H1 (cell line): ENCODE data around the gene ASCC1. TPM values are rescaled to one million over a fixed set of nuclear protein-coding genes. Genes with fewer than 3 reads are reported as not detected.

Experiments
- CTCF ChIA-PET: fragments of 300-600 bp; sonication (Branson Sonifier 250); formaldehyde crosslinking; loops from one replicate; lab custom pipeline; 2021; ENCODE audit not compliant: partially characterized antibody; lab: Charles Lee
- POLR2A ChIA-PET: fragments of 300-600 bp; sonication (Branson Sonifier 250); formaldehyde crosslinking; loops from one replicate; lab custom pipeline; 2021; ENCODE audit warnings: inconsistent platforms; ENCODE audit not compliant: partially characterized antibody; lab: Charles Lee
- DNase-seq, 2 experiments: peaks; one replicate each; pipeline versions ENCODE4 v3.0.0 to v3.0.0-alpha.2; 2010 to 2022; ENCODE audit warnings: low spot score in 2 of 2, low read depth in 1 of 2, mixed read lengths in 1 of 2
- FAIRE-seq: peaks from 2 replicates; lab custom pipeline; 2011; peaks lifted over from hg19 to GRCh38; lab: Jason Lieb, UNC
- H2AFZ ChIP-seq: 2 replicates; pipeline ENCODE4 v1.8.1; 2012; ENCODE audit warnings: low read length, inconsistent platforms
- H2AK5ac ChIP-seq: 2 replicates; pipeline ENCODE4 v1.6.1; 2013; ENCODE audit warnings: low read depth, low read length
- H2BK120ac ChIP-seq: replicated peaks from 2 replicates; pipeline ENCODE3; 2013; ENCODE audit warnings: low read depth, low read length, inconsistent platforms
- H2BK12ac ChIP-seq: 2 replicates; pipeline ENCODE4 v1.6.1; 2013; ENCODE audit warnings: low read depth, low read length
- H2BK15ac ChIP-seq: 2 replicates; pipeline ENCODE4 v1.6.1; 2013; ENCODE audit warnings: low read length
- H2BK20ac ChIP-seq: 2 replicates; pipeline ENCODE4 v1.6.1; 2013; ENCODE audit warnings: low read length
- H2BK5ac ChIP-seq: 2 replicates; pipeline ENCODE4 v1.6.1; 2013; ENCODE audit warnings: low read depth, low read length
- H3K14ac ChIP-seq: 2 replicates; pipeline ENCODE4 v1.6.1; 2013; ENCODE audit warnings: inconsistent platforms; ENCODE audit not compliant: insufficient read length
- H3K18ac ChIP-seq: 2 replicates; pipeline ENCODE4 v1.6.1; 2013; ENCODE audit warnings: low read length; ENCODE audit errors: extremely low read depth
- H3K23ac ChIP-seq: 2 replicates; pipeline ENCODE4 v1.6.1; 2013; ENCODE audit warnings: inconsistent platforms; ENCODE audit not compliant: insufficient read length
- H3K23me2 ChIP-seq: 2 replicates; pipeline ENCODE4 v1.6.1; 2013; ENCODE audit warnings: low read depth, low read length
- H3K27ac ChIP-seq: 2 replicates; pipeline ENCODE4 v1.6.1; 2011; ENCODE audit warnings: low read depth, low read length, inconsistent platforms
- H3K27me3 ChIP-seq, 4 experiments: replicated peaks in 1 of 4; 1 replicate in 1 of 4; 2 replicates in 3 of 4; pipeline versions ENCODE4 v1.6.1 to v1.8.1; 2011 to 2013; ENCODE audit warnings: low read length in 3 of 4, mild to moderate bottlenecking in 3 of 4, inconsistent platforms in 2 of 4, mixed read lengths in 2 of 4, moderate library complexity in 1 of 4; ENCODE audit not compliant: control insufficient read depth in 3 of 4, insufficient read depth in 3 of 4; ENCODE audit errors: extremely low read depth in 1 of 4
- H3K36me3 ChIP-seq, 4 experiments: 2 replicates each; pipeline versions ENCODE4 v1.6.1 to v1.8.1; 2011 to 2013; ENCODE audit warnings: mild to moderate bottlenecking in 4 of 4, low read length in 3 of 4, moderate library complexity in 2 of 4, control low read depth in 1 of 4, inconsistent platforms in 1 of 4; ENCODE audit not compliant: insufficient read depth in 4 of 4, control insufficient read depth in 2 of 4
- H3K4ac ChIP-seq: replicated peaks from 2 replicates; pipeline ENCODE3; 2013; ENCODE audit warnings: low read length, low read depth, mixed read lengths, inconsistent platforms; ENCODE audit not compliant: insufficient read length
- H3K4me1 ChIP-seq, 4 experiments: replicated peaks in 1 of 4; 1 replicate in 1 of 4; 2 replicates in 3 of 4; pipeline versions ENCODE4 v1.6.1 to v1.8.1; 2011 to 2013; ENCODE audit warnings: low read length in 3 of 4, inconsistent platforms in 2 of 4, mixed read lengths in 1 of 4; ENCODE audit not compliant: insufficient read depth in 4 of 4, control insufficient read depth in 3 of 4
- H3K4me2 ChIP-seq, 2 experiments: 2 replicates each; pipeline versions ENCODE4 v1.6.1 to v1.8.1; 2011 to 2013; ENCODE audit warnings: low read depth in 2 of 2, low read length in 2 of 2, control low read depth in 1 of 2, inconsistent platforms in 1 of 2, mild to moderate bottlenecking in 1 of 2; ENCODE audit not compliant: insufficient read depth in 1 of 2
- H3K4me3 ChIP-seq, 4 experiments: fragments of 200-600, 300-600 bp in 1 of 4; sonication (generic), shearing (Covaris generic), sonication (Bioruptor Twin) in 1 of 4; 2 replicates each; pipeline versions ENCODE4 v1.5.1 to v1.8.1; 2011 to 2016; ENCODE audit warnings: low read length in 4 of 4, low read depth in 3 of 4, control low read depth in 2 of 4, inconsistent platforms in 2 of 4, mild to moderate bottlenecking in 2 of 4, mixed read lengths in 1 of 4, moderate library complexity in 1 of 4; ENCODE audit not compliant: insufficient read depth in 2 of 4; ENCODE audit errors: extremely low read depth in 1 of 4
- H3K56ac ChIP-seq: replicated peaks from 2 replicates; pipeline ENCODE3; 2013; ENCODE audit warnings: low read depth, mild to moderate bottlenecking, mixed read lengths, low read length, inconsistent platforms; ENCODE audit not compliant: insufficient read length
- H3K79me1 ChIP-seq: 2 replicates; pipeline ENCODE4 v1.6.1; 2013; ENCODE audit warnings: low read depth, low read length, control low read depth
- H3K79me2 ChIP-seq, 2 experiments: 2 replicates each; pipeline versions ENCODE4 v1.6.1 to v1.8.1; 2012 to 2013; ENCODE audit warnings: low read length in 2 of 2, mild to moderate bottlenecking in 2 of 2, inconsistent platforms in 1 of 2; ENCODE audit not compliant: insufficient read depth in 2 of 2, control insufficient read depth in 1 of 2
- H3K9ac ChIP-seq, 4 experiments: replicated peaks in 1 of 4; 1 replicate in 1 of 4; 2 replicates in 3 of 4; pipeline versions ENCODE4 v1.6.1 to v1.8.1; 2011 to 2013; ENCODE audit warnings: low read depth in 3 of 4, low read length in 3 of 4, control low read depth in 2 of 4, mild to moderate bottlenecking in 2 of 4, moderate library complexity in 2 of 4, inconsistent platforms in 1 of 4; ENCODE audit errors: extremely low read depth in 1 of 4
- H3K9me3 ChIP-seq, 2 experiments: 2 replicates each; pipeline versions ENCODE4 v1.6.1 to v1.8.1; 2012 to 2013; ENCODE audit warnings: mild to moderate bottlenecking in 2 of 2, moderate library complexity in 2 of 2, control low read depth in 1 of 2, inconsistent platforms in 1 of 2, low read depth in 1 of 2, low read length in 1 of 2, mixed read lengths in 1 of 2; ENCODE audit not compliant: insufficient read depth in 2 of 2
- H4K20me1 ChIP-seq, 2 experiments: replicated peaks in 1 of 2; 2 replicates each; pipeline versions ENCODE3 to v1.8.1; 2011 to 2013; ENCODE audit warnings: inconsistent platforms in 2 of 2, low read length in 2 of 2, mild to moderate bottlenecking in 1 of 2; ENCODE audit not compliant: insufficient read depth in 2 of 2, control insufficient read depth in 1 of 2
- H4K5ac ChIP-seq: 2 replicates; pipeline ENCODE4 v1.6.1; 2013; ENCODE audit warnings: low read length, low read depth, mixed read lengths, inconsistent platforms; ENCODE audit not compliant: insufficient read length
- H4K8ac ChIP-seq: 2 replicates; pipeline ENCODE4 v1.8.0; 2013; ENCODE audit warnings: mild to moderate bottlenecking, moderate library complexity, low read length, inconsistent platforms; ENCODE audit not compliant: insufficient read depth; ENCODE audit errors: extremely low read depth
- H4K91ac ChIP-seq: replicated peaks from 2 replicates; pipeline ENCODE3; 2013; ENCODE audit warnings: low read length, mixed read lengths, inconsistent platforms; ENCODE audit not compliant: insufficient read length
- CEBPB ChIP-seq: IDR thresholded peaks from 2 replicates; pipeline ENCODE4 v1.6.1; 2012; ENCODE audit warnings: low read depth, low read length
- EP300 ChIP-seq, 2 experiments: IDR thresholded peaks; 1 replicate in 1 of 2; 2 replicates in 1 of 2; pipeline ENCODE4 v1.6.1; 2011 to 2012; ENCODE audit warnings: low read depth in 2 of 2, low read length in 2 of 2, mild to moderate bottlenecking in 2 of 2, borderline replicate concordance in 1 of 2, inconsistent platforms in 1 of 2, moderate library complexity in 1 of 2
- EZH2 ChIP-seq: fragments of 200-600 bp; sonication (generic); IDR thresholded peaks from 2 replicates; pipeline ENCODE4 v1.7.1; 2012; ENCODE audit warnings: low read depth, mild to moderate bottlenecking, moderate library complexity, low read length, inconsistent platforms; ENCODE audit not compliant: severe bottlenecking
- GTF2F1 ChIP-seq: IDR thresholded peaks from 2 replicates; pipeline ENCODE4 v1.6.1; 2012; ENCODE audit warnings: low read depth, low read length, improper control_type of control experiment, borderline replicate concordance
- KDM4A ChIP-seq: IDR thresholded peaks from one replicate; pipeline ENCODE4 v1.7.1; 2012; ENCODE audit warnings: low read depth, mild to moderate bottlenecking, moderate library complexity, low read length, inconsistent platforms; ENCODE audit not compliant: severe bottlenecking
- NRF1 ChIP-seq: IDR thresholded peaks from 2 replicates; pipeline ENCODE4 v1.6.1; 2011; ENCODE audit warnings: mild to moderate bottlenecking, low read depth, low read length, improper control_type of control experiment
- PHF8 ChIP-seq: fragments of 200-600 bp; sonication (generic); conservative IDR thresholded peaks from 2 replicates; pipeline ENCODE4 v1.7.1; 2012; ENCODE audit warnings: low read depth, mild to moderate bottlenecking, inconsistent platforms, low read length, moderate library complexity
- RFX5 ChIP-seq: IDR thresholded peaks from 2 replicates; pipeline ENCODE4 v1.6.1; 2011; ENCODE audit warnings: low read depth, low read length, improper control_type of control experiment, borderline replicate concordance
- SAP30 ChIP-seq: fragments of 300-600 bp; sonication (generic); IDR thresholded peaks from 2 replicates; pipeline ENCODE4 v1.7.1; 2012; ENCODE audit warnings: low read length, moderate library complexity, mild to moderate bottlenecking, inconsistent platforms; ENCODE audit not compliant: insufficient read depth, insufficient replicate concordance
- SIN3A ChIP-seq, 2 experiments: IDR thresholded peaks in 1 of 2; conservative IDR thresholded peaks in 1 of 2; 2 replicates each; pipeline ENCODE4 v1.6.1; 2011 to 2012; ENCODE audit warnings: low read length in 2 of 2, improper control_type of control experiment in 1 of 2, low read depth in 1 of 2, mild to moderate bottlenecking in 1 of 2
- SIRT6 ChIP-seq: IDR thresholded peaks from one replicate; pipeline ENCODE4 v1.7.1; 2012; ENCODE audit warnings: low read length, inconsistent platforms
- WGBS, 2 experiments: shearing (Covaris generic) in 1 of 2; methylation state at CpG; one replicate each; pipeline versions ENCODE4 v1.1.6 to v1.1.7; 2013 to 2015; ENCODE audit warnings: low lambda C conversion rate in 2 of 2, mixed read lengths in 2 of 2, inconsistent platforms in 1 of 2, low coverage in 1 of 2, missing lambda C conversion rate in 1 of 2; ENCODE audit not compliant: insufficient replicate concordance in 2 of 2, insufficient coverage in 1 of 2, insufficient read length in 1 of 2; ENCODE audit errors: extremely low coverage in 1 of 2, missing lambda C conversion rate in 1 of 2; 5-methylcytosine and 5-hydroxymethylcytosine counted together
- polyA plus RNA-seq, 7 experiments: library from polyadenylated mRNA; depleted of rRNA in 3 of 7; stranded (reverse) in 5 of 7; unstranded in 2 of 7; fragments of >200 nt in 5 of 7; fragments of 200-250 nt in 2 of 7; gene quantifications; 1 replicate in 5 of 7; 2 replicates in 1 of 7; 4 replicates in 1 of 7; pipeline versions ENCODE4 v1.2.1 to v1.2.3, GENCODE V29; 2011 to 2013; ENCODE audit warnings: missing spikeins in 2 of 7, mixed read lengths in 2 of 7
- total RNA-seq: library from RNA; stranded (reverse); fragmentation: NEBNext Ultra II Directional; extraction: Animal tissue kit (Norgen Biotek cat#: 25700); gene quantifications from 2 replicates; pipeline ENCODE4 v1.2.1, GENCODE V29; 2021

The ASCC1 gene
- total and polyA plus RNA-seq, 2 of the 8 experiments (the other 6 are each of a cell fraction or from before 2014, with no cell fraction given), result 25.6 to 35.8 TPM

GRCh38 chr10:72156223-72156622 is 59.9 kb downstream of the ASCC1 start:
- H3K14ac ChIP-seq, result no peak overlapping the region
- WGBS, 2 experiments, result 95% methylated on average over 10 of the region's 10 CpGs; no CpG with 5 or more reads in 1 of the 2 experiments

More at GRCh38 chr10:72156223-72156622, 59.9 kb downstream of the ASCC1 start:
- H4K5ac ChIP-seq, result no peak overlapping the region
- no peak overlapping the region for H2BK5ac ChIP-seq
- no peak overlapping the region for H2BK20ac ChIP-seq
- H2AFZ ChIP-seq, result no peak overlapping the region
- H3K9ac ChIP-seq, result no peak overlapping the region
- H2BK120ac ChIP-seq, result no peak overlapping the region
- H3K79me2 ChIP-seq, result no peaks in the 10 kb centered on the region
- H3K23me2 ChIP-seq, result no peaks in the 10 kb centered on the region
- POLR2A ChIA-PET, result interaction anchor here (1.5 kb wide), 1 partner anchor 10 kb away, joined by 4 read pairs; no protein-coding TSS in a partner anchor
- H3K4me1 ChIP-seq, result no peaks in the 10 kb centered on the region
- no peak overlapping the region for H3K4me2 ChIP-seq
- no peak overlapping the region for H3K56ac ChIP-seq
- no peak overlapping the region for H3K23ac ChIP-seq
- CTCF ChIA-PET, result interaction anchor here (1.0 to 1.7 kb wide), 2 partner anchors 30 to 34 kb away, joined by 3 to 6 read pairs; no protein-coding TSS in a partner anchor
- no peak overlapping the region for H3K18ac ChIP-seq
- H2AK5ac ChIP-seq, result no peak overlapping the region
- no peaks in the 10 kb centered on the region for H3K27me3 ChIP-seq
- no peaks in the 10 kb centered on the region for H3K36me3 ChIP-seq
- DNase-seq (no peak), FAIRE-seq (no peak)
- H2BK12ac ChIP-seq, result no peak overlapping the region
- H3K9me3 ChIP-seq, result no peaks in the 10 kb centered on the region
- H3K79me1 ChIP-seq, result no peaks in the 10 kb centered on the region
- H4K20me1 ChIP-seq, result no peaks in the 10 kb centered on the region
- H4K91ac ChIP-seq, result no peak overlapping the region
- H3K27ac ChIP-seq, result no peak overlapping the region
- H2BK15ac ChIP-seq, result no peak overlapping the region
- no peak overlapping the region for H3K4me3 ChIP-seq
- H4K8ac ChIP-seq, result no peak overlapping the region
- H3K4ac ChIP-seq, result no peak overlapping the region
- TF ChIP-seq PHF8 (no peak), GTF2F1 (no peak), SAP30 (no peak), KDM4A (no peak), RFX5 (no peak), EP300 (IDR thresholded peaks at IDR 0.05; ENCODE audit: borderline replicate concordance in 1 of 2, low read depth in 2 of 2, low read length in 2 of 2) (no peak), NRF1 (no peak), CEBPB (no peak), EZH2 (no peak), SIN3A (conservative IDR thresholded peaks at IDR 0.05 in 1 of 2, IDR thresholded peaks at IDR 0.05 in 1 of 2; ENCODE audit: low read depth in 1 of 2, low read length in 2 of 2) (no peak), SIRT6 (no peak)
